ENCODE results near the gene ZNF865. TPM values are rescaled to one million over a fixed set of nuclear protein-coding genes. Genes with fewer than 3 reads are reported as not detected.

ZNF865 gene
- total and polyA plus RNA-seq, 2 of the 8 experiments (the other 6 are each of a cell fraction or from before 2014, with no cell fraction given) = 3.5 to 13.6 TPM

- WGBS, 2 experiments (ENCODE audit: extremely low coverage in 1 of 2, insufficient coverage in 1 of 2, insufficient read length in 1 of 2, insufficient replicate concordance in 2 of 2, low coverage in 1 of 2, low lambda C conversion rate in 2 of 2, missing lambda C conversion rate in 1 of 2) = 1% methylated on average over 13 of the region's 25 CpGs; no CpG with 5 or more reads in 1 of the 2 experiments
These were observed 36.1 kb downstream of the ZNF865 start for GRCh38 chr19:55641426-55642152.

More at GRCh38 chr19:55641426-55642152, 36.1 kb downstream of the ZNF865 start:
- FAIRE-seq (no peak), DNase-seq (ENCODE audit: low read depth in 1 of 2, low spot score in 2 of 2) (no peak)
- peak overlapping the region; percentile 87 to 99 for H3K4me2 ChIP-seq (ENCODE audit: insufficient read depth in 1 of 2, low read depth in 2 of 2, low read length in 2 of 2)
- no peaks in the 10 kb centered on the region; a peak in 1 of 4 replicates for H3K9me3 ChIP-seq (ENCODE audit: insufficient read depth in 2 of 2, low read depth in 1 of 2, low read length in 1 of 2)
- peaks cover 7 to 13% (median 10%) of the 10 kb centered on the region in 4 experiments for H3K36me3 ChIP-seq (ENCODE audit: control insufficient read depth in 2 of 4, insufficient read depth in 4 of 4, low read length in 3 of 4)
- H2AK5ac ChIP-seq (ENCODE audit: low read depth, low read length) = no peak overlapping the region
- no peak overlapping the region for H2BK15ac ChIP-seq (ENCODE audit: low read length)
- no peak overlapping the region for H2BK120ac ChIP-seq (replicated peaks; ENCODE audit: low read depth, low read length)
- no peak overlapping the region for H2AFZ ChIP-seq (ENCODE audit: low read length)
- POLR2A ChIA-PET (ENCODE audit: partially characterized antibody) = interaction anchor here (0.7 to 9.2 kb wide), 9 partner anchors 8 to 43 kb away, joined by 3 to 96 read pairs (median 6); partner anchors contain the start of genes U2AF2 and ZNF784
- no peak overlapping the region for H3K23ac ChIP-seq (ENCODE audit: insufficient read length)
- H3K23me2 ChIP-seq (ENCODE audit: low read depth, low read length) = peaks cover 28% of the 10 kb centered on the region
- H4K5ac ChIP-seq (ENCODE audit: insufficient read length, low read depth, low read length) = peak overlapping the region; percentile 50
- H3K14ac ChIP-seq (ENCODE audit: insufficient read length) = no peak overlapping the region
- H4K91ac ChIP-seq (replicated peaks; ENCODE audit: insufficient read length, low read length) = peak overlapping the region; percentile 15
- H3K27ac ChIP-seq (ENCODE audit: low read depth, low read length) = peak overlapping the region; percentile 10; the same call in 1 of the 2 replicates
- peak overlapping the region; percentile 55 for H3K18ac ChIP-seq (ENCODE audit: extremely low read depth, low read length)
- H2BK5ac ChIP-seq (ENCODE audit: low read depth, low read length) = peak overlapping the region; percentile 35; the same call in 1 of the 2 replicates
- peaks cover 4 to 28% of the 10 kb centered on the region in 2 experiments; a peak in 3 of 4 replicates for H3K79me2 ChIP-seq (ENCODE audit: control insufficient read depth in 1 of 2, insufficient read depth in 2 of 2, low read length in 2 of 2)
- H3K27me3 ChIP-seq (replicated peaks in 1 of 4; ENCODE audit: control insufficient read depth in 3 of 4, extremely low read depth in 1 of 4, insufficient read depth in 3 of 4, low read length in 3 of 4) = no peaks in the 10 kb centered on the region
- no peak overlapping the region for H2BK20ac ChIP-seq (ENCODE audit: low read length)
- peak overlapping the region; percentile 68 to 98 (median 80) for H3K4me3 ChIP-seq (ENCODE audit: extremely low read depth in 1 of 4, insufficient read depth in 2 of 4, low read depth in 3 of 4, low read length in 4 of 4)
- peak overlapping the region; percentile 40 for H3K56ac ChIP-seq (replicated peaks; ENCODE audit: insufficient read length, low read depth, low read length)
- TF ChIP-seq BRCA1 (IDR thresholded peaks at IDR 0.05; ENCODE audit: low read depth, low read length) (no peak), MAX (IDR thresholded peaks at IDR 0.05) (0 out of 2 replicates have a peak, but pooled peaks have one; percentile 13), TCF12 (IDR thresholded peaks at IDR 0.05; ENCODE audit: low read depth, low read length) (no peak), E2F6 (IDR thresholded peaks at IDR 0.05) (no peak), SIRT6 (IDR thresholded peaks at IDR 0.05; ENCODE audit: low read length) (no peak), SUZ12 (IDR thresholded peaks at IDR 0.05; ENCODE audit: low read length) (no peak), BCL11A (IDR thresholded peaks at IDR 0.05; ENCODE audit: low read depth in 2 of 2, low read length in 2 of 2) (no peak), CTCF (IDR thresholded peaks at IDR 0.05; ENCODE audit: control extremely low read depth in 1 of 3, insufficient read depth in 1 of 3, low read depth in 1 of 3, low read length in 3 of 3) (no peak)
- CTCF ChIA-PET (ENCODE audit: partially characterized antibody) = interaction anchor here (1.3 to 4.0 kb wide), 3 partner anchors 9 to 35 kb away, joined by 3 to 18 read pairs (median 10); no protein-coding TSS in a partner anchor
- peak overlapping the region; percentile 34 to 78 (median 42); a peak in 5 of 7 replicates for H3K9ac ChIP-seq (replicated peaks in 1 of 4; ENCODE audit: extremely low read depth in 1 of 4, low read depth in 3 of 4, low read length in 3 of 4)
- H4K8ac ChIP-seq (ENCODE audit: extremely low read depth, insufficient read depth, low read length) = no peak overlapping the region; the same call in 1 of the 2 replicates
- H2BK12ac ChIP-seq (ENCODE audit: low read depth, low read length) = no peak overlapping the region
- H4K20me1 ChIP-seq (replicated peaks in 1 of 2; ENCODE audit: control insufficient read depth in 1 of 2, insufficient read depth in 2 of 2, low read length in 2 of 2) = peaks cover 2 to 7% of the 10 kb centered on the region in 2 experiments
- peak overlapping the region; percentile 61 for H3K4ac ChIP-seq (replicated peaks; ENCODE audit: insufficient read length, low read depth, low read length)
- peaks cover 14% of the 10 kb centered on the region for H3K79me1 ChIP-seq (ENCODE audit: low read depth, low read length)
- peaks cover 0 to 16% (median 10%) of the 10 kb centered on the region in 4 experiments; a peak in 6 of 7 replicates for H3K4me1 ChIP-seq (replicated peaks in 1 of 4; ENCODE audit: control insufficient read depth in 3 of 4, insufficient read depth in 4 of 4, low read length in 3 of 4)

All from H1 (cell line).